Measurements from ENCODE around the gene CNTN5.
"Not testable (repeated sequence)": the region's sequence is repeated elsewhere in the genome, so short reads cannot be mapped to it uniquely, and the experiment has no call there.

The CNTN5 gene

GRCh38 chr11:99098258-99098657 lies 77.5 kb downstream of the CNTN5 start:
- no peak overlapping the region for H3K14ac ChIP-seq (ENCODE audit: low read length in 2 of 2)
- H2BK15ac ChIP-seq (ENCODE audit: low read depth, poor library complexity, severe bottlenecking) = no peak overlapping the region
- H3K9ac ChIP-seq (ENCODE audit: low read length) = no peak overlapping the region
- no peak overlapping the region for H4K91ac ChIP-seq (ENCODE audit: low read length)
- H3K23ac ChIP-seq (ENCODE audit: low read length in 2 of 2) = no peak overlapping the region
- H3K4me3 ChIP-seq (ENCODE audit: insufficient read depth in 1 of 2, low read depth in 1 of 2, low read length in 2 of 2) = no peak overlapping the region
- no peaks in the 10 kb centered on the region for H3K36me3 ChIP-seq (ENCODE audit: control insufficient read depth in 1 of 2, insufficient read depth in 2 of 2, low read depth in 1 of 2, low read length in 2 of 2)
- WGBS = 75% methylated on average over 2 of the region's 6 CpGs
- H3K18ac ChIP-seq (ENCODE audit: low read depth in 1 of 2, low read length in 2 of 2) = no peak overlapping the region
- no peaks in the 10 kb centered on the region for H3K27me3 ChIP-seq (ENCODE audit: control insufficient read depth in 1 of 2, insufficient read depth in 1 of 2, low read length in 2 of 2)
- H3K9me3 ChIP-seq (ENCODE audit: control insufficient read depth, low read length) = peaks cover 4% of the 10 kb centered on the region
- no peak overlapping the region for H2BK12ac ChIP-seq (ENCODE audit: low read length in 2 of 2)
- no peaks in the 10 kb centered on the region for H3K79me1 ChIP-seq (replicated peaks; ENCODE audit: low read length, poor library complexity, severe bottlenecking)
- H2BK5ac ChIP-seq (ENCODE audit: low read depth, low read length, poor library complexity, severe bottlenecking) = no peak overlapping the region
- no peak for DNase-seq
- H2BK120ac ChIP-seq (ENCODE audit: low read depth, low read length) = no peak overlapping the region
- H3K4ac ChIP-seq (ENCODE audit: low read depth in 1 of 2, low read length in 2 of 2) = no peak overlapping the region
- no peaks in the 10 kb centered on the region for H3K4me1 ChIP-seq (ENCODE audit: control insufficient read depth, insufficient read depth, low read depth, low read length)
- H2AFZ ChIP-seq (ENCODE audit: low read depth, low read length) = peak overlapping the region; percentile 14
- H2AK5ac ChIP-seq (ENCODE audit: low read length, severe bottlenecking) = no peak overlapping the region
- no peak overlapping the region for H4K8ac ChIP-seq (ENCODE audit: low read length)
- no peak overlapping the region for H3K4me2 ChIP-seq (ENCODE audit: low read length, poor library complexity, severe bottlenecking)
- H3K27ac ChIP-seq (ENCODE audit: low read length, poor library complexity, severe bottlenecking) = no peak overlapping the region

- DNase-seq = no peak
- H3K4me2 ChIP-seq (ENCODE audit: low read length, poor library complexity, severe bottlenecking) = no peak overlapping the region
- no peaks in the 10 kb centered on the region for H3K36me3 ChIP-seq (ENCODE audit: control insufficient read depth in 1 of 2, insufficient read depth in 2 of 2, low read depth in 1 of 2, low read length in 2 of 2)
- no peak overlapping the region for H2BK15ac ChIP-seq (ENCODE audit: low read depth, poor library complexity, severe bottlenecking)
- H3K23ac ChIP-seq (ENCODE audit: low read length in 2 of 2) = no peak overlapping the region
- no peak overlapping the region for H3K4ac ChIP-seq (ENCODE audit: low read depth in 1 of 2, low read length in 2 of 2)
- no peaks in the 10 kb centered on the region for H3K27me3 ChIP-seq (ENCODE audit: control insufficient read depth in 1 of 2, insufficient read depth in 1 of 2, low read length in 2 of 2)
- WGBS = no CpG with 5 or more reads among the region's 1 CpG
- no peak overlapping the region for H3K4me3 ChIP-seq (ENCODE audit: insufficient read depth in 1 of 2, low read depth in 1 of 2, low read length in 2 of 2)
- H3K18ac ChIP-seq (ENCODE audit: low read depth in 1 of 2, low read length in 2 of 2) = no peak overlapping the region
- H4K8ac ChIP-seq (ENCODE audit: low read length) = no peak overlapping the region
- H3K4me1 ChIP-seq (ENCODE audit: control insufficient read depth, insufficient read depth, low read depth, low read length) = no peaks in the 10 kb centered on the region
- H3K9ac ChIP-seq (ENCODE audit: low read length) = no peak overlapping the region
- H3K27ac ChIP-seq (ENCODE audit: low read length, poor library complexity, severe bottlenecking) = no peak overlapping the region
- no peak overlapping the region for H2AK5ac ChIP-seq (ENCODE audit: low read length, severe bottlenecking)
- H2BK5ac ChIP-seq (ENCODE audit: low read depth, low read length, poor library complexity, severe bottlenecking) = no peak overlapping the region
- H2BK120ac ChIP-seq (ENCODE audit: low read depth, low read length) = no peak overlapping the region
- no peak overlapping the region for H4K91ac ChIP-seq (ENCODE audit: low read length)
- H2BK12ac ChIP-seq (ENCODE audit: low read length in 2 of 2) = no peak overlapping the region
- peaks cover 4% of the 10 kb centered on the region for H3K9me3 ChIP-seq (ENCODE audit: control insufficient read depth, low read length)
- H3K79me1 ChIP-seq (replicated peaks; ENCODE audit: low read length, poor library complexity, severe bottlenecking) = no peaks in the 10 kb centered on the region
- no peak overlapping the region for H3K14ac ChIP-seq (ENCODE audit: low read length in 2 of 2)
- no peak overlapping the region for H2AFZ ChIP-seq (ENCODE audit: low read depth, low read length)
Measured at GRCh38 chr11:99098751-99099150, 78.0 kb downstream of the CNTN5 start.

GRCh38 chr11:99117603-99118002 lies 96.9 kb downstream of the CNTN5 start:
- H2BK15ac ChIP-seq (ENCODE audit: low read depth, poor library complexity, severe bottlenecking) = no peak overlapping the region
- H4K91ac ChIP-seq (ENCODE audit: low read length) = no peak overlapping the region
- H3K4me3 ChIP-seq (ENCODE audit: insufficient read depth in 1 of 2, low read depth in 1 of 2, low read length in 2 of 2) = no peak overlapping the region
- no peak overlapping the region for H3K4me2 ChIP-seq (ENCODE audit: low read length, poor library complexity, severe bottlenecking)
- no peak overlapping the region for H4K8ac ChIP-seq (ENCODE audit: low read length)
- no CpG with 5 or more reads among the region's 2 CpGs for WGBS
- H3K23ac ChIP-seq (ENCODE audit: low read length in 2 of 2) = no peak overlapping the region
- H2AK5ac ChIP-seq (ENCODE audit: low read length, severe bottlenecking) = no peak overlapping the region
- H3K27ac ChIP-seq (ENCODE audit: low read length, poor library complexity, severe bottlenecking) = no peak overlapping the region
- H3K36me3 ChIP-seq (ENCODE audit: control insufficient read depth in 1 of 2, insufficient read depth in 2 of 2, low read depth in 1 of 2, low read length in 2 of 2) = no peaks in the 10 kb centered on the region
- H3K18ac ChIP-seq (ENCODE audit: low read depth in 1 of 2, low read length in 2 of 2) = no peak overlapping the region
- H2AFZ ChIP-seq (ENCODE audit: low read depth, low read length) = no peak overlapping the region
- no peak for DNase-seq
- H3K9me3 ChIP-seq (ENCODE audit: control insufficient read depth, low read length) = peaks cover 2% of the 10 kb centered on the region
- H3K27me3 ChIP-seq (ENCODE audit: control insufficient read depth in 1 of 2, insufficient read depth in 1 of 2, low read length in 2 of 2) = no peaks in the 10 kb centered on the region
- no peak overlapping the region for H2BK5ac ChIP-seq (ENCODE audit: low read depth, low read length, poor library complexity, severe bottlenecking)
- no peaks in the 10 kb centered on the region for H3K4me1 ChIP-seq (ENCODE audit: control insufficient read depth, insufficient read depth, low read depth, low read length)
- H3K14ac ChIP-seq (ENCODE audit: low read length in 2 of 2) = no peak overlapping the region
- H2BK120ac ChIP-seq (ENCODE audit: low read depth, low read length) = no peak overlapping the region
- no peak overlapping the region for H2BK12ac ChIP-seq (ENCODE audit: low read length in 2 of 2)
- no peak overlapping the region for H3K9ac ChIP-seq (ENCODE audit: low read length)
- no peaks in the 10 kb centered on the region for H3K79me1 ChIP-seq (replicated peaks; ENCODE audit: low read length, poor library complexity, severe bottlenecking)
- H3K4ac ChIP-seq (ENCODE audit: low read depth in 1 of 2, low read length in 2 of 2) = no peak overlapping the region

- H2BK15ac ChIP-seq (ENCODE audit: low read depth, poor library complexity, severe bottlenecking); H2BK120ac ChIP-seq (ENCODE audit: low read depth, low read length); H2BK5ac ChIP-seq (ENCODE audit: low read depth, low read length, poor library complexity, severe bottlenecking); H3K4me1 ChIP-seq (ENCODE audit: control insufficient read depth, insufficient read depth, low read depth, low read length); H2AFZ ChIP-seq (ENCODE audit: low read depth, low read length); H3K9me3 ChIP-seq (ENCODE audit: control insufficient read depth, low read length); H4K8ac ChIP-seq (ENCODE audit: low read length); H3K4me3 ChIP-seq (ENCODE audit: insufficient read depth in 1 of 2, low read depth in 1 of 2, low read length in 2 of 2); H3K79me1 ChIP-seq (replicated peaks; ENCODE audit: low read length, poor library complexity, severe bottlenecking); H4K91ac ChIP-seq (ENCODE audit: low read length); H3K18ac ChIP-seq (ENCODE audit: low read depth in 1 of 2, low read length in 2 of 2); H3K9ac ChIP-seq (ENCODE audit: low read length); H2BK12ac ChIP-seq (ENCODE audit: low read length in 2 of 2); H3K27me3 ChIP-seq (ENCODE audit: control insufficient read depth in 1 of 2, insufficient read depth in 1 of 2, low read length in 2 of 2); H3K27ac ChIP-seq (ENCODE audit: low read length, poor library complexity, severe bottlenecking); H3K23ac ChIP-seq (ENCODE audit: low read length in 2 of 2); H2AK5ac ChIP-seq (ENCODE audit: low read length, severe bottlenecking); H3K36me3 ChIP-seq (ENCODE audit: control insufficient read depth in 1 of 2, insufficient read depth in 2 of 2, low read depth in 1 of 2, low read length in 2 of 2); H3K4ac ChIP-seq (ENCODE audit: low read depth in 1 of 2, low read length in 2 of 2); H3K14ac ChIP-seq (ENCODE audit: low read length in 2 of 2); DNase-seq; H3K4me2 ChIP-seq (ENCODE audit: low read length, poor library complexity, severe bottlenecking): not testable (repeated sequence)
- WGBS = 60% methylated on average over 1 of the region's 3 CpGs
Measured at GRCh38 chr11:99133862-99134261, 113.1 kb downstream of the CNTN5 start.

Data from mesenchymal stem cell (in vitro differentiated cells and primary cell).